ENCODE measurements around the gene NOVA1.

Gene NOVA1

DNA sequence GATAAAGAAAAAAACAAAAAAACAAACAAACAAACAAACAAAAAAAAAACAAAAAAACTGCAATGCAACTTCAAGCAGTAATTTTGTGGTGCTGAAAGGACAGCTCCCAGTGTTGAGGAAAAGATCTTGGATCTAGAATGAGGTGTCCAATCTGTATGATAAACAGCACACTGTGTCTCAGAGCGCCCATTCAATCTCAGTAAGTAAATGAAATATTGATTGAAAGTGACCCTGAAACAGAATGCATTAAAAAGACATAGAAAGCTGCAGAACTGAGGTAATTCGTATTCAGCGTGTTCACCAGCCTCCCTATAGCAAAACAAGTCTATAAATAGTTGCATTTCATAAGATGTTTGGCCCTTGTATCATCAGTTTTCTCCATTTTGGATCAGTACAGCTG, 153.0 kb downstream of the NOVA1 start:
- no peak for DNase-seq (ENCODE audit: low read depth in 2 of 2)

DNA sequence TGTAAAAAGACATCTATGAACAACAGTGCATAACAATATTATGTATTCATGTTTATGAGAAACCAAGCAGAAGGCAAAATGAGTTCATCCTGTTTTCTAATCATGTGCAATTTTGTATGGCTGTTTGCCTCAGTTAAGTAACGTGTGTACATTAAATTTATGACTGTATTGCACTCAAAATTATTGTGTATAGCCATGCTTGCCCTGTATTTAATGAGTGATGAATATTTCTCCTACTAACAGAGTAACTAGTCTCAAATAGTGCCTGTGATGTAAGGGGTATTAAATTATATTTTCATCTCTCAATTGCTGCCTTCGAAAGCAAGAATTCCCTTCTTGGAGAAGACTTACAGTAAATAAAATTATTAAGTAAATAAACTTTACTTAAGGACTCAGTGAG, 154.2 kb downstream of the NOVA1 start:
- DNase-seq (ENCODE audit: low read depth in 2 of 2) = no peak

DNA sequence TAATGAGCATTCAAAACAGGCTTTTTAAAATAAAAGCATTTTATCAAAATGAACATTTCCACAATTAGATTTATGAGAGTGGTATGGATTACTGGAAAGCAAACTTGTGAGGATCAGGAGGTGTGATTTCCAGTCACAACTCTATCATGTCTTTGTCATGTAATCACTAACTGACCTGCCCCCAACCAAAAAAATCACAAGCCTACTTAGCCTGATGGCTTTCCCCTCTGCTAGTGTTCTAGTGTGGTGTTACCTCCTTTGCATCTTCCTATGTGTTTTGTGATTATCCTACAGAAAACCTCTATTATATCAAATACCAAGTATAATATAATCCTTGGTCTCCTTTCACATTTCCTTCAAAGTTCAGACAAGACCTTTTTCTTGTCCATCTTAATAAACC, 168.6 kb downstream of the NOVA1 start:
- no peak for DNase-seq (ENCODE audit: low read depth in 2 of 2)

DNA sequence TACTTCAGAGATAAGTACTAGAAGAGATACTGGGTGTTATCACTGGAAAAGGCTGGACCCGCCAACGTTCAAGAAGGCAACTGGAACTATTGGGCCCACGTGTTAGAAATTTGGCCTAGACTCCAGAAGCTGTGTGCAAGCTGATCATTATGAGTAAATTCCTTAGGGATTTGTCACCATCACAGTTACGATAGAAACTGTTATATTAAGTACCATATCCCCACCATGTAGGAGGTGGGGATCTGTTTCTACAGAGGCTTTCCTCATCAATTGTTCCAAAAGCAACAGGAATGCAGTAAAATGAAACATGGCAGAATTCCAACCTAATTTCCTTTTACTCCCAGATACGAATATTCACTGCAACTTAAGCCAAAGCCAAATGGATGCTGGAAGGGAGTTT, 170.7 kb downstream of the NOVA1 start:
- DNase-seq (ENCODE audit: low read depth in 2 of 2) = no peak

DNA sequence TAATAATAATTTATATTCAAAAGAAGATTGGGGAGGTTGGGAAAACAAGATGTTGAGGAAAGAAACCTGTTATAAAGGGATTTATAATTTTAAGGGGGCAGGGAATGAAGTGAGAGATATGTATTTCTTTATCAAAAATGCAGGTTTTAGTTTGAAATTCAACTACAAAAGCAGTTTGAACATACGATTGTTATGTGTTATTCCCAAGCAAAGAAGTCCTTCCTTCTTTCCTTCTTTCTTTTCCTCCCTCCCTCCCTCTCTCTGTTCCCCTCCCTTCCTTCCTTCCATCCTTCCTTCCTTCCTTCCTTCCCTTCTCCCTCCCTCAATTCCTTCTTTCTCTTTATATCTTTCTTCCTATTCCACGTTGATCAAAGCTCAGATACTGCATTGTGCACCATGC, 173.3 kb downstream of the NOVA1 start:
- no peak for DNase-seq (ENCODE audit: low read depth in 2 of 2)

DNA sequence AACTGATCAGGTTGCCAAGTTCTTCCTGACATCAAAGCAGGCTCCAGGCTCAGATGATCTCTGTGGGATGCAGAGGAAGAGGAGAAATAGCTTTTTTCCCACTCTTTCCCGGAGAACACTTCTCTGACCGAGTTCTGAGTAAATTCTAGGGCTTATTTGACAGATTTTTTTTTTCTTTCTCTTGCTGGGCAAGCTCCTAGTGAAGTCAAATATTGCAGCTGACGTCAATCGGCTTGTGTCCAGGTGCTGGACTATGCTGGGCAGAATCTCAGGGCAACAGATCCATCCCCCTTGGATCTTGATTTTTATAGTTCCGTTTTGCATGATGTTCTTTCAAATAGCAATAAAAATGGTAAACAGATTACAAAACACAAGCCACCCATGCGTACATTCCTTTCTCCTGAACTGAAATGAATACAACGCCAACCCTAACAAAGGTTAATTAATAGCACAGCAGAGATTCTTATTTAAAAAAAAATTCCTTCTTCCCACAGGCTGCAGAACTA, 182.2 kb downstream of the NOVA1 start:
- no peak for DNase-seq (ENCODE audit: low read depth in 2 of 2)

DNA sequence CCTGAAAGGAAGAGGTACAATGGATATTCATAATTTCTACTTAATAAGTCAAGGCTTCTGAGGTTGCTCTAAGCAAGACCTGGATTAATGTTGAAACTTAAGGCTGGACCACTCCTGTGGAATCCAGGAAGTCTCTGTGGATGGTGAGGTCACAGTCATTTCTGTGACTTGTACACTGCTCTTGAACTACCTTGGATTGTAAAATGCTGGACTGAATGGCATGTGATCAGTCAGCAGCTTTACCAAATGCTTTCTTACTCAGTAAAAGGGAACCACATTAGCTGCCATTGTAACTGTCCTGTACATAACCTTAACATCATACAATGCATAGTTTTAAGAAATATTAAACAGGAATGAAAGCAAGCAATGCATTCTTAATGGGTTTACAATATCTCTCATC, 182.9 kb downstream of the NOVA1 start:
- DNase-seq (ENCODE audit: low read depth in 2 of 2) = no peak

DNA sequence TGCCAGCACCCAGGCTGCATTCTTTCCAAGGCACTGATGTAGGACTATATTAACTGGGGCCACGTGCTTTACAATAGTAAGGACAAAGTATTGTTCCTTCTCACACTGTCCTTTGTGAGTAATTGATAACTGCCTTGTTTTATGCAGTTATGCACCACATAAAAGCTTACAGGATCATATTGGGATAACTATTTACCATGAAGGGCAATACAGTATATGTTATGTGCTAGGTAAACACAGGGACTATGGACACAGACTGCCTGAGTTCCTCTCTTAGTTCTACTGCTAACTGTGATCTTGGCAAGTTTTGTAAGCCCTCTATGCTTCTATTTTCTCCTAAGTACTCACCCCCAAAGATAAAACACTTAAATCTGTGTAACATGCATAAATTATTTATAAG, 183.7 kb downstream of the NOVA1 start:
- DNase-seq (ENCODE audit: low read depth in 2 of 2) = no peak

DNA sequence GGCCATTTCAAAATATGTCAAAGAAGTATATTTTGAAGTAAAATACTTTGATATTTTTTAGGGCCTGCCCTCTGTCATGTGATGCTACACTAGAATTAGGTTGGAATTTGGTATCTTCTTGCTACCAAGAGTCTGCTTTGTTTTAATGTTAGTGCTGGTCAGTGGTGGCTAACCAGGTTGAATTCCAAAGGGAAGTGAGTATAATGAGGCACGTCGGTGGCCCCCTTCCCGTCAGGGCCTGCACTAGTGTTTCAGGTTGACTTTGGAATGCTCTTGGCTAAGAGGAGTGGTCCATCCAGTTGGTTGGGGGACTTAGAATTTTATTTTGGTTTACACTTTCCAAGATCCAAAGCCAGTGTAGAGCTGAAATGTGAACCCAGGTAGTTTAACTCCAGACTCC, 185.4 kb downstream of the NOVA1 start:
- no peak for DNase-seq (ENCODE audit: low read depth in 2 of 2)

DNA sequence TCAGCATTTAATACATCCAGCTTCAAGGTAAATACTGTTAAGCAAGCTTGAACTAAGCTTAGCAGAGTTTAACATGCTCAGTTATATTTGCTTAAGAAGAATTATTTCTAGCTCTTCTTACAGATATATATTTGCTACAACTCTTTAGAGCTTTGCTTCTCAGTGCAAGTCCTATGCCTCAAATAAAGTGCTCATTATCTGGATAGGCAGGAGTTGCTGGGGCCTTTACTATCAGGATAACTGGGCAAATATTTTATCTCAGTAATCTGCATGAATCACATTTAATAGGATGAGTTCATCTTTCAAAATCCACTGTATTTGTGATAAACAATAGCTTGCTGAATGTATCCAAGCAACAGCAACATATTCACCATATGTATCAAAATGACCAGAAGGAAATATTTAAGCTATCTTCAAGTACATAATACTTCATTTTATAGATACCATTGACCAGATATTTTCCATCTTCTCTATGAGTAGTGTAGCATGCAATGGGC, 187.6 kb downstream of the NOVA1 start:
- no peak for DNase-seq (ENCODE audit: low read depth in 2 of 2)

DNA sequence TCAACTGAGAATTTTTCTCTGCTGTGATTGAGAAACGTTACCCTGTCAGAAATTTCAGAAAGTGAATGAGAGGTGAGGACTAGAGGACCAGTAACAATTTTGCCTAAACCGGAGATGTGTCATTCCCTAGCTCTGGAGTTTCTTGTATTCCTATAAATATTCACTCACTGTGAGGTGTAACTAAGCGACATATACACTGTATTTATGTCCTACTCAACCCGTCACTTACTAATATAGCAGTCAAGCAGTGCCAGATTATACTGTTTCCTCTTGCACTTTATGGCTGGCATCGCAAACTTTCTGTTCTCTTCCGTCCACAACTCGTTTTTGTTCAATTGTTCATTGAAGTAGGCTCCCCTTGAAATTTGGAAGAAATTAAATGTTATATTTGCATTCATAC, 192.9 kb downstream of the NOVA1 start:
- DNase-seq (ENCODE audit: low read depth in 2 of 2) = no peak

DNA sequence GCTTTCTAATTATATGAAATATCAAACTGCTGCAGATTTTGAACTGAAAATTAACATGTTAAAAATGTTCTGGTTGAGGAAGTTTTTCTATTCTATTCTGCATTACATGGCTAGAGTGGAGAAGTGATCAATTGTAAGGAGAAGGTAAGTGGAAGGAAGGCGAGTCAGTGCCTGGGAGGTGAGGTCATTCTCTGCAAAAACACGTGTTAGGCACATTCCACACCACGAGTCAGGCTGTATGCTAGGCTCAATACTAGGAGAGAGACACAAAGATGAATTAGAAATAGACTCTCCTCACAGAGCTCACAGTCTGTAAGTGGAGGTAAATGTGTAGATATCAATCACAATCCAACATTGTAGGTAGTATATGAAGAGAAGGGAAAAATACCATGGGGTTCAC, 194.1 kb downstream of the NOVA1 start:
- no peak for DNase-seq (ENCODE audit: low read depth in 2 of 2)

DNA sequence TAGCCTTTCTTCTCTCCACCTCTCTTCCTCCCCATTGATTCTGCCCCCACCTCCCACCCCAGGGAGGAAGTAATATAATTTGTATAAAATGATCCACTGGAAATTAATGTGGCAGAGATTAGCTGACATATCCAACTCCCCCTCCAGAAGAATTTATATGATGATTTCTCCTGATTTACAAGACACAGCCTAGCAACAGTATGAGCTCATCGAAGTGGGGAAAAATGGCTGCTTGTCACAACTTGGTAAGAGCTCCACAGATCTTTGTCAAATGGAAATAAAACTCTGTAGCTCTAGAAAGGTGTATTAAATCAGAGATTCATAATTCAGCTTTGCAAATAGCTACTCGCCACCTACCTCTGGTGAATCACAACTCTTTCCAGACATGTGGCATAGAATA, 195.7 kb downstream of the NOVA1 start:
- DNase-seq (ENCODE audit: low read depth in 2 of 2) = no peak

DNA sequence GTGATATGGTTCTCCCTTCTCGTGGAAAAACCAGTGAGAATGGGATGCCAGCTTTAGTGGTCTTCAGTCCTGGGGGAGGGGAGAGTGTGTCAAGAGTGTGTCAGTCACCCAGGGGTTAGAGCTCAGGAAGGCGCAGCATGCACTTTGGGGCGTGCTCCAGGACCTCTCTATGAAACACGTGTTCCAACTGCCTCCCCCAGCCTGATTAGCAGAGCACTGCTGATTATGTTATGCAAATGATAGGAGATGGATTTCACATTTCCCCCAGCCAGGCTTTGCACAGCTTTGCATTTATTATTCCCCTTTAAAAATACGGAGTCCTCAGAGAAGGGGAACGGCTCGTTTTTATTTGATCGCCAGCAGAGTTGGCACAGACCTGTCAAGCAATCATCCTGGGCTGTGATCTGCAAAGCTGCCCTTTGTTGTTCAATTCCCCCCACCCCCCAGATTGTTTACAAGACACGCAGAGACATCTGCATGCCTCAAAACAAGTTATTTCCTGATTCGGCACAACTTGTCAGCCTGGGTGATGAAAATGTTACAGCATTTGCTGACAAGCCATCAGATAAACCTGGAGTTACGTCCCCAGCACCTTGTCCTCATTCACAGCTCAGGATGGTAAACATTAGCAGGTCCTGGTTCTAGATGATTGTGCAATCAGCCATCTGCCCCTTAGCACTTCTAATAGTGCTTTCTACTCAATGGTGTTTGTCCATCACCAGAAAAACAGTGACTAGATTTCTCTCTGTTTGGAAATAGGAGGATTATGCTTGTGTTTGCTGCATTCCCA, 196.5 kb downstream of the NOVA1 start:
- no peak for DNase-seq (ENCODE audit: low read depth in 2 of 2)

DNA sequence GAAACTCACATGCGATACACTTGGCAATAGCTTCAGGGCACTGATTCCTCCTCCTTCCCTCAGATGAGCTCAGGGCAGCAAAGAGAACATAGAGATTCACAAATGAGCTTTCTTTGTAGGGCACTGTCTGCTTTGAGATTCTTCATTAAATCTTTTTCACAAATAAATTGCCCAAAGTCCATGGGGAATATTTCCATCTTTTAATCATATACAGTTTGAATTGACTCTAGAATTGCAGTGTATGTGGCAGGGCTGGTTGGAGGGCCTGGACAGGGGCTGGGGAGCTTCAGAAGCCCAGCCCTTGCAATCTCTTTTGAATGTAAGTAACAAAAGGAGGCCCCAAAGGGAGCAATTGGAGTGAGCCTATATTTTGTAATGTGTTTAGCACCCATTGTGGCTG, 197.5 kb downstream of the NOVA1 start:
- no peak for DNase-seq (ENCODE audit: low read depth in 2 of 2)

DNA sequence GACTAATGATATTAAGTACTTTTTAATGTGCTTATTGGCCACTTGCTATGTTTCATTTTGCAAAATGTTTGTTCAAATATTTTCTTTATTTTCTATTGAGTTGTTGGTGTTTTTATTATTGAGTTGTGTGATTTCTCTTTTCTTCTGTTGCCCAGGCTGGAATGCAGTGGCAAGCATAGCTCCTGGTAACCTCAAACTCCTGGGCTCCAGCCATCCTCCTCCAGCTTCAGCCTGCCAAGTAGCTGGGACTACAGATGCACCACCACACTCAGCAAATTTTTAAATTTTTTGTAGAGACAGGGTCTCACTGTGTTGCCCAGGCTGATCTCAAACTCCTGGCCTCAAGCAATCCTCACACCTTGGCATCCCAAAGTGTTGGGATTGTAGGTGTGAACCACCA, 199.2 kb downstream of the NOVA1 start:
- no peak for DNase-seq (ENCODE audit: low read depth in 2 of 2)
